HCEC 1CT (cell line): Measurements from ENCODE around the gene LTBR.
"Not testable (repeated sequence)": the region's sequence is repeated elsewhere in the genome, so short reads cannot be mapped to it uniquely, and the experiment has no call there.

Source experiments
- DNase-seq: peaks from one replicate; pipeline ENCODE4 v3.0.0-alpha.2; 2017

LTBR gene

GRCh38 chr12:6386491-6386890 lies 2.5 kb downstream of the LTBR start:
- no peak for DNase-seq

- DNase-seq: no peak
Measured at GRCh38 chr12:6387541-6387940, 3.6 kb downstream of the LTBR start.

- DNase-seq: no peak
Measured at GRCh38 chr12:6390084-6390799, 6.3 kb downstream of the LTBR start.

GRCh38 chr12:6391013-6391412 lies 7.1 kb downstream of the LTBR start:
- no peak for DNase-seq

GRCh38 chr12:6392504-6392903 lies 8.5 kb downstream of the LTBR start:
- DNase-seq: no peak

- DNase-seq: no peak
Measured at GRCh38 chr12:6393109-6393508, 9.1 kb downstream of the LTBR start.

GRCh38 chr12:6394398-6394797 lies 10.4 kb downstream of the LTBR start:
- DNase-seq: no peak

GRCh38 chr12:6396031-6396430 lies 12.1 kb downstream of the LTBR start:
- no peak for DNase-seq

- no peak for DNase-seq
Measured at GRCh38 chr12:6399884-6400644, 16.1 kb downstream of the LTBR start.

- no peak for DNase-seq
Measured at GRCh38 chr12:6404390-6404789, 20.4 kb downstream of the LTBR start.

GRCh38 chr12:6405963-6406362 lies 22.0 kb downstream of the LTBR start:
- DNase-seq: no peak

GRCh38 chr12:6407236-6407954 lies 23.4 kb downstream of the LTBR start:
- no peak for DNase-seq

GRCh38 chr12:6416596-6416995 lies 32.6 kb downstream of the LTBR start:
- DNase-seq: no peak

- no peak for DNase-seq
Measured at GRCh38 chr12:6418796-6419195, 34.8 kb downstream of the LTBR start.

- no peak for DNase-seq
Measured at GRCh38 chr12:6420364-6420763, 36.4 kb downstream of the LTBR start.

- DNase-seq: peak; percentile 86
Measured at GRCh38 chr12:6423267-6424007, 39.5 kb downstream of the LTBR start.

GRCh38 chr12:6424008-6424347 lies 40.0 kb downstream of the LTBR start:
- no peak for DNase-seq

GRCh38 chr12:6424866-6425265 lies 40.9 kb downstream of the LTBR start:
- no peak for DNase-seq

- DNase-seq: no peak
Measured at GRCh38 chr12:6425590-6426531, 41.9 kb downstream of the LTBR start.

GRCh38 chr12:6426882-6427671 lies 43.1 kb downstream of the LTBR start:
- DNase-seq: no peak

- not testable (repeated sequence) for DNase-seq
Measured at GRCh38 chr12:6427796-6428195, 43.8 kb downstream of the LTBR start.
